ENCODE measurements around the gene NEB. TPM values are rescaled to one million over a fixed set of nuclear protein-coding genes. Genes with fewer than 3 reads are reported as not detected.

NEB gene
- total RNA-seq, 4 donors from 2014 or later = 1.6 to 16.4 (median 4.4) TPM

DNA sequence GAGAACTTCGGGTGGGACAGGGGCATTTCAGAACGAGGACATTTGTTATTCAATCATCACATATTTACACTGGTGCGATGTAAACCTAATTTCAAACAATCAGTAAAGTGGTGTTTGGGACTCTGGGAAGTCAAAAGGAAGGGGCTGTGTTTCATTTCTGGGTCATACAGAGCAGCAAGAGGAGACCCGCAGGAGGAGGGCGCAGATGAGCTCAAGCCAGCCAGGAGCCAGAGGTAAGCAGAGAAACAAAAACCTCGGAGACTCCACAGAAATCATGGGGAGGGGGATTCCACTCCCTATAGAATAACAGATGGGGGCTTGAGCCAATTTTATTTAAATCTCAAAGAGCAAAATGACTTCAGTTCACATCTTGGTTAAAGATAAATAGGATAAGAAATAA, 55.4 kb downstream of the NEB start:
- TF ChIP-seq POLR2A (IDR thresholded peaks at IDR 0.05) = no peak
- TF ChIP-seq, protein P1, sequence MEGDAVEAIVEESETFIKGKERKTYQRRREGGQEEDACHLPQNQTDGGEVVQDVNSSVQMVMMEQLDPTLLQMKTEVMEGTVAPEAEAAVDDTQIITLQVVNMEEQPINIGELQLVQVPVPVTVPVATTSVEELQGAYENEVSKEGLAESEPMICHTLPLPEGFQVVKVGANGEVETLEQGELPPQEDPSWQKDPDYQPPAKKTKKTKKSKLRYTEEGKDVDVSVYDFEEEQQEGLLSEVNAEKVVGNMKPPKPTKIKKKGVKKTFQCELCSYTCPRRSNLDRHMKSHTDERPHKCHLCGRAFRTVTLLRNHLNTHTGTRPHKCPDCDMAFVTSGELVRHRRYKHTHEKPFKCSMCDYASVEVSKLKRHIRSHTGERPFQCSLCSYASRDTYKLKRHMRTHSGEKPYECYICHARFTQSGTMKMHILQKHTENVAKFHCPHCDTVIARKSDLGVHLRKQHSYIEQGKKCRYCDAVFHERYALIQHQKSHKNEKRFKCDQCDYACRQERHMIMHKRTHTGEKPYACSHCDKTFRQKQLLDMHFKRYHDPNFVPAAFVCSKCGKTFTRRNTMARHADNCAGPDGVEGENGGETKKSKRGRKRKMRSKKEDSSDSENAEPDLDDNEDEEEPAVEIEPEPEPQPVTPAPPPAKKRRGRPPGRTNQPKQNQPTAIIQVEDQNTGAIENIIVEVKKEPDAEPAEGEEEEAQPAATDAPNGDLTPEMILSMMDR (IDR thresholded peaks at IDR 0.05) = no peak
- no peaks in the 10 kb centered on the region for H3K27me3 ChIP-seq
- WGBS, 2 donors = 88 to 89% methylated on average over 6 of the region's 6 CpGs
- no peak for DNase-seq
- H3K27ac ChIP-seq = no peak overlapping the region
- intact Hi-C loops (cut with DNase I) = no loop called here
- no peaks in the 10 kb centered on the region for H3K4me1 ChIP-seq
- H3K4me3 ChIP-seq (replicated peaks in 1 of 3) = no peak overlapping the region
- no peaks in the 10 kb centered on the region for H3K9me3 ChIP-seq
- H3K36me3 ChIP-seq = no peaks in the 10 kb centered on the region

DNA sequence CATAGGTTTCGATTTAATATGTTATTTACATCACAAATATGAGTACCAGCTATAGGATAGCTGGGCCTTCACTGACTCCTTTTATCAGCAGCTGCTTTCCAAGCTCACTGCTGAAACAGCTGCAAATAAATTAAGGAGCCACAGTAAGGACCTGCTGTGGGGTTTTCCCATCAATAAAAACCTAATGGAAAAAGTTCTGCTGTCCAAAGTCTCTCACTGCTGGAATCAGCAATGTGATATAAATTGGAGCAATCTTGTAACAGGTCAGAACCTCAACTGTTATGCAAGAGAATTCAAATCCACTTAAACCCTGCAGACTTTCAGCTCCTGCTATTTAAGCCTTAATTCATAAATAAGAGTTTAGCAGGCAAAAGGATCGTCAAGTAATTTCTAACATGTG, 61.3 kb downstream of the NEB start:
- no peak overlapping the region for H3K27ac ChIP-seq
- intact Hi-C loops (cut with DNase I) = no loop called here
- H3K4me3 ChIP-seq (replicated peaks in 1 of 3) = no peak overlapping the region
- WGBS, 2 donors = 81 to 94% methylated on average over 2 of the region's 2 CpGs
- TF ChIP-seq POLR2A (IDR thresholded peaks at IDR 0.05) = no peak
- H3K9me3 ChIP-seq = no peaks in the 10 kb centered on the region
- no peak for DNase-seq
- no peaks in the 10 kb centered on the region for H3K4me1 ChIP-seq
- no peaks in the 10 kb centered on the region for H3K36me3 ChIP-seq
- no peaks in the 10 kb centered on the region for H3K27me3 ChIP-seq

DNA sequence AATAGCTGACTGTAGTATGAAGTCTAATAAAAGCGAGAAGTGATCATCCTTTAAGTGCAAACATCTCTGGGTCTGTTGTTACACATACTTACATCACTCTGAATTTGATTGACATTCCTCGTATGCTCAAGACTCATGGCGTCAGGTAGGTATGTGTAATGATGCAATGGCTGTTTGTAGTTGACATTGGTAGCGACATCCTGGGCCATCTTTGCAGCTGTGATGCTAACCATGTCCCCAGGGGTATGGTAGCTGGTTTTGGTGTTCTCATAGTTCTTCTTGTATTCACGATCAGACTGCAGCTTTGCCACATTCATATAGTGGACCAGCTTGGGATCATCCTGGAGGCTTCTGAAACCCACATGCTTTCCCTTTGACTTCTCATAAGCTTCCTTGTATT, 62.0 kb downstream of the NEB start:
- whole genome bisulfite sequencing, 2 donors = 95 to 96% methylated on average over 5 of the region's 5 CpGs

DNA sequence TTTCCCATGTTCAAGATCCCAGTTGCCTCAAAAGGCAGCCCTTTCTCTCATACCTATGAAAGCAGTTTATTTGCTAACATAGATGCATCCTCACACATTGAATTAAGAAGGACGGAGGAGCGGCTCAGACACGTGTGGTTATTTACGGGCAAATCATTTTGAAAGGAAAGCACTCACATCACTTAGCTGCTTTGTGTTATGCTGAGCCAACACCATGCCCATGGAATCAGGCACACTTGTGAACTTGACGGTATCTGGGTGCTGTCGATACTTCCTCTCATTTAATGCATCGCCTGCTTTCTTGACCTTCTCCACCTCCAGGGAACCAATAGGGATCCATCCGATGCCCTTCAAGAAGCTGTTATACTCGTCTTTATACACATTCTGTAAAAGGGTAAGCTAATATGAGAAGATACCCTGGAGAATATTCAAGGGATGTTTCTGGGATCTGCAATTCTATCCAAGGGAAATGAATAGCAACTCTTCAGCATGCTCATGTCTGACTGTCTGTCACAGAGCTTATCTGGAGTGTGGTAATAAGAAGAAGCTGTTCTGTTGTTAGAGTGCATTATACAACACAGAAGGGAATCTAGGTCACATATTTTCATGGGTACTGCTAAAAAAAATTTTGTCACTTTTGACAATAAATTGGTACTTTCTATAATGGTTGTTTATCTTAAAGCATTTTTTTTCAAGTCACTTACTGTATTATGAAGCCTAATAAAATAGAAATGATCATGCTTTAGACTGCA, 63.3 kb downstream of the NEB start:
- 94 to 95% methylated on average over 9 of the region's 9 CpGs for WGBS, 2 donors
- no peak for DNase-seq
- Histone ChIP-seq H3K4me3 (replicated peaks in 1 of 3) (no peak overlapping the region), H3K36me3 (no peaks in the 10 kb centered on the region), H3K4me1 (no peaks in the 10 kb centered on the region), H3K9me3 (no peaks in the 10 kb centered on the region), H3K27ac (no peak overlapping the region), H3K27me3 (no peaks in the 10 kb centered on the region)
- intact Hi-C loops (cut with DNase I) = no loop called here
- TF ChIP-seq POLR2A (IDR thresholded peaks at IDR 0.05) = no peak
- TF ChIP-seq, protein P1 (IDR thresholded peaks at IDR 0.05) = no peak

More for the DNA sequence above, 62.0 kb downstream of the NEB start:
- no peak overlapping the region for H3K27ac ChIP-seq
- intact Hi-C loops (cut with DNase I) = no loop called here
- no peak for TF ChIP-seq POLR2A (IDR thresholded peaks at IDR 0.05)
- TF ChIP-seq, protein P1 (IDR thresholded peaks at IDR 0.05) = no peak
- no peaks in the 10 kb centered on the region for H3K4me1 ChIP-seq
- DNase-seq = no peak
- H3K9me3 ChIP-seq = no peaks in the 10 kb centered on the region
- H3K4me3 ChIP-seq (replicated peaks in 1 of 3) = no peak overlapping the region
- no peaks in the 10 kb centered on the region for H3K27me3 ChIP-seq
- H3K36me3 ChIP-seq = no peaks in the 10 kb centered on the region

DNA sequence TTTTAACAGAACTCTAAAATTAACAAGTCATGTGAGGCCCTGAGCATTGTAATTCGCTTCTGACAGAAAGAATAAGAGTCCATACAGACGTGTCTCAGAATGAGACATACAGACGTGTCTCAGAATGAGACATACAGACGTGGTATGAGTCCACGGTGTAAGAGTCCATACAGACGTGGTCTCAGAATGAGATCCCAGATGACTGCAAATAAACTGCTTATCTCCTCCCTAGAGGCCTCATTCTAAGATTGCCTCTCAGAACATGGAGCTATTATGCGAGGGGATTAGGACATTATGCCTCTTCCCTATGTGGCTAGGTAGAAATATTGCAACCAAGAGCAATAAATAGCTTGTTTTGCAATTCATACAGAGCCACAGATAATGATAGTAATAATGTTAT, 63.9 kb downstream of the NEB start:
- TF ChIP-seq, protein P1 (IDR thresholded peaks at IDR 0.05) = no peak
- no peak for TF ChIP-seq POLR2A (IDR thresholded peaks at IDR 0.05)
- WGBS, 2 donors = 85 to 92% methylated on average over 7 of the region's 7 CpGs
- DNase-seq = no peak
- Histone ChIP-seq H3K4me3 (replicated peaks in 1 of 3) (no peak overlapping the region), H3K27ac (no peak overlapping the region), H3K4me1 (no peaks in the 10 kb centered on the region), H3K36me3 (no peaks in the 10 kb centered on the region), H3K27me3 (no peaks in the 10 kb centered on the region), H3K9me3 (no peaks in the 10 kb centered on the region)
- intact Hi-C loops (cut with DNase I) = no loop called here
